H1 (cell line): ENCODE results near the gene SPOCK1. TPM values are rescaled to one million over a fixed set of nuclear protein-coding genes. Genes with fewer than 3 reads are reported as not detected.

Experiments used
- TCF12 ChIP-seq: IDR thresholded peaks from 2 replicates; pipeline ENCODE4 v1.6.1; 2011; ENCODE audit warnings: low read depth, mild to moderate bottlenecking, low read length
- polyA plus RNA-seq, 7 experiments: library from polyadenylated mRNA; depleted of rRNA in 3 of 7; stranded (reverse) in 5 of 7; unstranded in 2 of 7; fragments of >200 nt in 5 of 7; fragments of 200-250 nt in 2 of 7; gene quantifications; 1 replicate in 5 of 7; 2 replicates in 1 of 7; 4 replicates in 1 of 7; pipeline versions ENCODE4 v1.2.1 to v1.2.3, GENCODE V29; 2011 to 2013; ENCODE audit warnings: missing spikeins in 2 of 7, mixed read lengths in 2 of 7
- total RNA-seq: library from RNA; stranded (reverse); fragmentation: NEBNext Ultra II Directional; extraction: Animal tissue kit (Norgen Biotek cat#: 25700); gene quantifications from 2 replicates; pipeline ENCODE4 v1.2.1, GENCODE V29; 2021

Gene SPOCK1
- total and polyA plus RNA-seq, 2 of the 8 experiments (the other 6 are each of a cell fraction or from before 2014, with no cell fraction given) = 6.9 to 18.1 TPM

GRCh38 chr5:137096149-137097103 is 402.7 kb downstream of the SPOCK1 start (continued):
- no peak for TF ChIP-seq TCF12
